ENCODE measurements around the gene COX7A2.
A peak's percentile ranks its signal among the peaks of the same experiment; 100 is the strongest.

The COX7A2 gene

DNA sequence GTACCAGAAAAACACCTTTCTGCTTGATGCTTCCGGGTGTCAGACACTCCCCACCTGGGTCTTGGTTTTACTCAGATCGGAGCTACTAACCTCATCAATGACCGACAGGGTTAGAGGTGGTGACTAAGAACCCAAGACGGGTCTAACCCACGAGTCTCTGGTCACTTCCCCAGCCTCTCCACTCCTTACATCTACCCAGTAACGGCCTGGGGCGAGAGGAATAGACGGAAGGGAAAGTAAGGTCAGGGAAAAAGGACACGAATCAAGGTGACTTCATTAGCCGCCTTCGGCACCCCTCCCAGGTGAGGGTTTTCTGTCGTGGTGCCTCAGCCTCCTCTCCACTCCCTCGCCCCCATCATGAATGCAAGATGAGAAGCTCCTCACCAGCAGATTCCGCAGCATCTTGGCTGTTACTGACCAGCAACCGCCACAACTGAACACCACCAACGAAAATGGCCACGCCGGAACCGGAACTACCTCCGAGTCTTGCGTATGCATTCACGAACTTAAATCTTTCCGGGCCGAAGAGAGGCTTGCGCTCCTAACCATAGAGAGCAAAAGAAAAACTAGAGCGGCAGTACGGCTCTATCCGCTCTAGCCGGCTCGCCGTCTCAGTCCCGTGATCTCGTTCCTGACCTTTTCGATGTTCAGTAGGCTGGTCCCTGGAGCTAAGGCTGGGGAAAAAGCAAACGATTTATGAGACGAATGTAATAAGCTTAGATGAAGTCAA, at the start of gene COX7A2:
Gene COX7A2, minus strand, starts transcription at position 469 of the 730 bp plus-strand sequence. Its CDS starts 67 bp downstream, at position 402.
- ATAC-seq, result peak; percentile 98

DNA sequence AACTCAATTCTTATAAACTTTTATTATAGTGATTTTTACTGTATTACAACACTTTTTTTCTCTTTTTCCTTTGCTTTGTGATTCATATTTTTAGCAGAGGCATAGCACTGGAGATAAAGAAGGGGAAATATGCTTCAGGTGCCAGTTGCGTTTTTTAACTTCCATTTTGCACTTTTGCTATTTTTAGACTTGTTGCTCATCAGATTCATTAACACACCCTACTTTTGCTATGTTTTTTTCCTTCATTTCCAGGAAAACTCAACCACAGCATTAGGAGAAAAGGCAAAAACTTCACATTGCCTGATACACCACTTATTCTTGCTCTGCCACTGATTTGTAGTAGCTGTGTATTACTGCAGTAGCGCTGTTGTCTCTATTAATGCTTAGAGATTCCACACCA, 49.0 kb upstream of the COX7A2 start:
- ATAC-seq, result no peak

DNA sequence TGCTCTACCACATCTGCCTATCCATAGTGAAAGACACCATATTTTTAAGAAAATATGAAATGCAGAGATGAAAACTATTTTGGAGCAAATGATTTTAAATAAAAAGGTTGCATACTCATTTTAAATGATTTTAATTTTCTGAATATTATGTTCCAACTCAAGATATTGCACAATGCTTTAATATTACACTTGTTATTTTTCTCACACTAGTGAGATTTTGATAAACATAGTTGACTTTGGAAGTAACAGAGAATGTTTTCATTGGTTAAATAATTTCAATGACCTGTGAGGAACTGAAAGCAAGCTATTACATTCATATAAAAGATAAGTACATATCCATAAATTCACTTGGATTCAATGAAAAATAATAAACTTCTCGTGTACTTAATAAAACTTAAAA, 48.1 kb upstream of the COX7A2 start:
- no peak for ATAC-seq

DNA sequence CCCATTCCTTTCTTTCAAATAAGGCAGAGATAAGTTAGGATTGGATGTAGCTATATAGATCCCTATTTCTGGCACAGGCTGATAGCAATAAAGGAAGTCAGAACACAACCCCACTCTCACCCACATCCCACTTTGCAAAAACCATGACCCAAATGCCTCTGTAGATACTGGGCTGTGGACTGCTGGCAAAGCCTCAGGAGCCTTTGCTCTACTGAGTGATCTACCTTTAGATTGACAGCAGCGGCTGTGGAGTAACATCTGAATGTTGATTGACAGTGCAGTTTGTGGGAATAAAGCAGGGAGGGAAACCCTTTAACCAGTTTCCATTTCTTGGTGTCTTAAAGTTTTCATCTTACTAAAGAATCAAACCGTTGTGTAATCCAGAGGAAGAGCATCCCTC, 47.7 kb upstream of the COX7A2 start:
- ATAC-seq, result no peak

DNA sequence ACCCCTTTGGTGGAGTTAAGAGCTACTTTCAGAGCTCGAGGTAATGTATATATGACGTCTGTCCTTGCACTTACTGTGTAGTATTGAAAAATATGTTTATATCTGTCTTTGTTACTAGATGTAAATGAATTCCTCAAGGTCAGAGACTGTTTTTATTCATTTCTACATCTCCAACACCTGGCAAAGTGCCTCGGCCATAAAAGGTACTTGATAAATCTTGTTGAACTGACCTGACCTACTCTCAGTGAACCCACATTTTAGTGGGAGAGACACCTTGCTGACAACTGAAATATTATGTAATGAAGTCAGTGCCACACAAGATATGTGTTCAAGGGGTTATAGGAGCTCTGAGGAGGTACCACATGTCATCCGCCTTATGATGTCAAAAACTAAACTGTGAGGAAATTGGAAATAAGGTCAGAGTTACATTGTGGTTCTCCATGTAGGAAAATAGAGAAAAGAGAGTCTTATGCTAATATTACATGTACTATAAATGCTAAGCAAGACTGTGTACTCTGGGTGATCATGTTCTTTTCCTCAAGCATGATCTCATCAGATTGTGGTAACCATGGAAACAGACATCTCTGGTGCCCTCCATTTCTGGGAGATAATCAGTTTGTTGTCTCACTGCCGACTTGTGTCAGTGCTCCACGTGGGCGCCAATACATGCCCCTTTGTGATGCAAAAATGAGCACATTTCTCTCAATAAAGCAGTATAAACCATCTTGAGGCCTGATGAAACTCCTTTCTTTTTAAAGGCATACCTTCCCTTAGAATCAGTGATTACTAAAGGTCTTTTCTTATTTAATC, 46.7 kb upstream of the COX7A2 start:
- no peak for ATAC-seq

- ATAC-seq, result no peak
Observed at GRCh38 chr6:75288023-75288422, 44.4 kb upstream of the COX7A2 start.

DNA sequence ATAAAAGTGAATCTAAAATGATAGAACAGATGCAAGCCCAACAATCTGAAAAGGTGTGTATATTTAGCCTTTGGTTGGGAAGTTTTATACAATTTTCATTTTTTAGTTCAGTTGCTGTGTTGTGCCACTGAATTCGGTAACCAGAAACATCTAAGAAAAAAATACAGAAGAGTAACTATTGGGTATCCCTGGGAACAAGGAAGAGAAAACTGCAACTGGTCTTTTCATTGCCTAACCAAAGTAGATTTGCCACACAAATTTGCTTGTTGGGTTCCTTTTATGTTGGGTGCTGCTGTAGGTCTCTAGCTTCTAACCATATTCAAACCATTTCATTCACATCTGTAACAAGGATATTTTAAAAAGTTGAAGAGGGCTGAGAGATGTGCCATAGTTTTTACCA, 43.8 kb upstream of the COX7A2 start:
- no peak for ATAC-seq

DNA sequence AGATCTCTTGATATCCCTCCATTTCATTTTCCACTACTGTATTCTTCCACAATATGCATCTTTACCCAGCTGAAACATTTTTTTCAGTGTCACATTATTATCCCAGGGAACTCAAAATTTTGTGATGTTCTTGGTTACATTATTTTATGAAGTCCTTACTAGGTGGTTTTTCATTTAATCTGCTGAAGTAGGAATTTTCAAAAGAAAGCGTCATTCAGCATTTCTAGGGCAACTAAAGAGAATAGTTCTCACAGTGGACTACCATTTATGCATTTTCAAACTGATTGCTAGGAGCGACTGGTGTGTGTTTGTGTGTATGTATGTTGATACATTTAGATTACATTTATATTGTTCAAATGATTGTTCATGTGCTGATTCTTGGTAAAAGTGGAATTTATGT, 43.4 kb upstream of the COX7A2 start:
- no peak for ATAC-seq

GRCh38 chr6:75285283-75285639, 41.7 kb upstream of the COX7A2 start:
- no peak for ATAC-seq

DNA sequence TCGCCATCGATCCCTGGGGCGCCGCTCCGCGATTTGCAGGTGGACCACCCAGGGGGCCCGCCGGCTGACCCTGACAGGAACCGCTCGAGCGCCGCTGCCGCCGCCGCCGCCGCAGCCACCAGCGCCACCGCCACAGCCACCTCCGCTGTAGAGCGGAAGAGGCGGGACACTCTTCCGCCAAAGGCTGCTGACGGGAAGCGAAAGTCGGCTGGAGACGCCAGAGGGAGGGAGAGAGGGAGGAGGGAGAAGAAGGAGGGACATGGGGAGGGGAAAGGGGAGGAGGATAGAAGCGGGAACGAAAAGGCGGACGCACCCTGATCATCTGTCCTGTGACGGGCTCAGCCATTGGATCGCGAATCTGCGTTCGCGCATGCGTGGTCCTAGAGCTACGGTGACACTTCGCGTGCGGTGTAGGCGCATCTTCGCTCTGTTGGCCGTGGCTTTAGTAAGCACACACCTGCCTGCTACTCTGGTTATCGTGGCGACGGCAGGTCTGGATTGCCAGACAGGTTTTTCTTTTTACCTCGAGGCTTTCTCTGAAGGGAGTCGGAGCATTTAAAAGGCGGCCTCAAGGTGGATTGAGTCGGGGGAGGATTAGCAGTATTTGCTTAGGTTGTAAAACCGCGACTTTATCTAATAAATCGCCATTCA, 41.2 kb upstream of the COX7A2 start, which contains the start of gene TMEM30A:
Gene TMEM30A, minus strand, starts transcription at position 161 of the 651 bp plus-strand sequence. Its CDS starts 154 bp downstream, at position 7.
- ATAC-seq, result peak; percentile 92 to 94

DNA sequence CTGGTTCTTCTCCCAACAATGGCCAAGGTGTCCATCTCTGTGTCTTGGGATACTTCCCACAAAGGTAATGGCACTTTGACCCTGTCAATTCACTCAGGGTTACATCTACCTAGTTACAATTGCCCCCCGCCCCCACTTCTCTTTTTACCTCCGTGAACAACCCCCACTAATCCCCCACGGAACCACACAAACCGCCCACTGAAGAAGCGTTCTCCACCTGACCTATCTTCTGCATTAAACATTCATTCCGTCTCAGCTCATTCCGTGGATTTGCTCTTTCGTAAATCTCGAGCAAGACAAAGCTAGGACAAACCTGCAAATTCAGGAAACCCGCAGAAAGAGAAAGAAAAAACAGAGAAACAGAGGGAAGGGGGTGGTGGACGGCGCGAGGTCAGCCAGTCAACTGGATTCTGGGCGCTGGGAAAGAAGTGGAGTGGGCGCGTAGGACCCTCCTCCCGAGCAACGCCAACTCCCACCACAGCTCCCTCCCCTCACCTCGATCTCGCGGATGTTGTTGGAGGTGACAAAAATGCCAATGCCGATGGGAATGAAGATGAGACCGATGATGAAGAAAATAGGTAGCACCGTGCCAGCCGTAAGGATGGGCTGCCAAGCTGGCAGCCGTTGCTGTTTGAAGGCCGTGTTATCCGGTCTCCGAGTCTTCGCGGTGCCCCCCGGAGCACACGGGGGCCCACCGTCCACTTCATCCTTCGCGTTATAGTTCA, 40.5 kb upstream of the COX7A2 start:
- peak; percentile 8 to 10 for ATAC-seq

DNA sequence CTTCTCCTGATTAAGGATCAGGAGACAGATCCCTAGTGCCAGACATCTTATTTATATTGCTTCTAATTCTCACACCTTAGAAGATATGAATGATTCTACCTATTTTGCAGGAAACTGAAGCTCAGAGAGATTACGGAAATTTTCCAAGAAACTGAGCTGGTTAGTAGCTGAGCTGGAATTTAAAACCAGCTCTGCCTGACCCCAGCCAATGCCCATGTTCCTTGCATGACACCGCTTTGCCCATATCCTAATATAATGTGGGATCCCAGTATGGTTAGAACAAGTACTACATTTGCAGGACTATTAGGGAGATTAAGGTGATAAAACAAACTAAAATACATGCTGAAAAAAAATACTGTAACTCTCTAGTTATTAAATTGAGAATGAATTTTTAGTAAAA, 39.1 kb upstream of the COX7A2 start:
- ATAC-seq, result no peak

DNA sequence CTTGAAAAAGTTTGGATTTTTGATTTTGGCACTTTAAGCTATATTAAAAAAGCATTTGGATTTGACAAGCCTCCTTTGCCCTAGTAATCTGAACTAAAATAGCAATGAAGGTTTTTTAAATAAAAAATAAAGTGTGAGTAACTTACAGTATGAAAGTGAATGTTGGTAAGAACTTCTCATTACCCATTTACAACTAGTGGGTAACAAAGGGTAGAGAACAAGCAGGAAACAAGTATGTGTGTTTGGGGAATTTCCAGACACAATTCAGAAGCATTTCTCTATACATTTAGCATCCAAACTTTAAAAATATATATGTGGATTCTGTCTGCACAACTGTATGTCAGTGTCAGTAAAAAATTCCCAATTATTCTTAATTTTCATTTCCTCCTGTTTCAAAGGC, 38.1 kb upstream of the COX7A2 start:
- no peak for ATAC-seq

- no peak for ATAC-seq
Observed at GRCh38 chr6:75280131-75280855, 36.7 kb upstream of the COX7A2 start.

DNA sequence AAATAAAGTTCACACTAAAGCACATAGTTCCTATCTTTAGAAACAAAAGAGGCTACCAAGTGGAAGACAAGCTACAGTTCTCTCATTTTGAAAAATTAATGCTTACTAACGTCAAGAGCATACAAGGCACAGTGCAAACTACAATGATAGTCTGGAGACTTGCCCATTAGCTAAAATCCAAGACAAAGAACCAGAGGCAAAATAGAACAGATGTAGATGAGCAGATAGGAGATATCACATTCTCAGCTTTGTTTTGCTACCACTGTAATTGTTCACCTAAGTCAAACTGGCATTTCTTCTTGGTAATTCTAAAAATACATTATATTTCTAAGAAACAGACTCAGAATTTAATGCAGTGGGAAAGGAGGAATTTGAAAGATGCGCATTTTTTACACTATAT, 35.8 kb upstream of the COX7A2 start:
- ATAC-seq, result no peak

GRCh38 chr6:75278474-75279077, 35.0 kb upstream of the COX7A2 start:
- peak; percentile 59 to 66 for ATAC-seq

DNA sequence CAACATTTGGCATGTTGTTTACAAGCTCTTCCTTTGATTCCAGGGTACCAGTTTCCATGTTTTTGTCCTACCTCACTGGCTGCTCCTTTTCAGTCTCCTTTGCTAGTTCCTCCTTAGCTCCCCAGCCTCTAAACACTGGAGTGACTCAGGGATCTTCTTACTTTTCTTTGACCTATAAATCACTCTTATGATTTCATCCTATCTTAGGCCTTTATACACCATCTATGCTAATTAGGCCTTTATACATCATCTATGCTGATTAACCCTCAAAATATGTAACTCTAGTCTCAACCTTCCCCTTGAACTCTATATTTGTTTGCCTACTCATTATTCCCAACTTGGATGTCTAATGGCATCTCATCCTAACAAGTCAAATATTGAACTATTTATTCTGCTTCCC, 31.5 kb upstream of the COX7A2 start:
- ATAC-seq, result peak; percentile 61 to 72

GRCh38 chr6:75273009-75273408, 29.4 kb upstream of the COX7A2 start:
- ATAC-seq, result no peak

- no peak for ATAC-seq
Observed at GRCh38 chr6:75272145-75272840, 28.7 kb upstream of the COX7A2 start.

DNA sequence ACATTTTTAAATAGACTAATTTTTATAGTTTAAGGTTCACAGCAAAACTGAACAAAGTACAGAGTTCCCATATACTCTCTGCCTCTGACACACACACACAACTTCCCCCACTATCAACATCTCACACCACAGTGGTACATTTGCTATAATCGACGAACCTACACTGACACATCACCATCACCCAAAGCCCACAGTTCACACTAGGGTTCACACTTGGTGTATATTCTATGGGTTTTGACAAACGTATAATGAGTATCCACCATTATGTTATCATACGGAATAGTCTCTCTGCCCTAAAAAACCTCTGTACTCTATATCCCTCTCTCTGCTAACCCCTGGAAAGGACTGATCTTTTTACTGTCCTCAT, 25.4 kb upstream of the COX7A2 start:
- ATAC-seq, result no peak
